MM.1S (cell line): ENCODE data around the gene NASP.

Source experiments
- DNase-seq: peaks from one replicate; pipeline ENCODE4 v3.0.0-alpha.2; 2015
- H2AFZ ChIP-seq: fragments of 300-600 bp; sonication (generic); 2 replicates; pipeline ENCODE4 v1.6.0; 2016; ENCODE audit warnings: antibody characterized with exemption, low read length
- H3F3A ChIP-seq: fragments of 300-600 bp; sonication (generic); 2 replicates; pipeline ENCODE4 v1.6.1; 2016; ENCODE audit warnings: mild to moderate bottlenecking, antibody characterized with exemption, low read length, moderate library complexity, mixed read lengths; ENCODE audit not compliant: insufficient read depth
- H3K27ac ChIP-seq: fragments of 300-600 bp; sonication (generic); 2 replicates; pipeline ENCODE4 v1.5.1; 2016; ENCODE audit warnings: mild to moderate bottlenecking, low read length
- H3K27me3 ChIP-seq: fragments of 300-600 bp; sonication (generic); replicated peaks from 2 replicates; pipeline ENCODE4 v1.6.0; 2016; ENCODE audit warnings: low read length; ENCODE audit not compliant: insufficient read depth
- H3K36me3 ChIP-seq: fragments of 300-600 bp; sonication (generic); replicated peaks from 2 replicates; pipeline ENCODE4 v1.6.1; 2016; ENCODE audit warnings: mild to moderate bottlenecking, low read length, mixed read lengths; ENCODE audit not compliant: insufficient read depth
- H3K4me1 ChIP-seq: fragments of 300-600 bp; sonication (generic); 2 replicates; pipeline ENCODE4 v1.6.1; 2016; ENCODE audit warnings: low read length, mixed read lengths
- H3K4me2 ChIP-seq: fragments of 300-600 bp; sonication (generic); 2 replicates; pipeline ENCODE4 v1.6.0; 2016; ENCODE audit warnings: low read depth, low read length
- H3K4me3 ChIP-seq: fragments of 300-600 bp; sonication (generic); 2 replicates; pipeline ENCODE4 v1.5.1; 2016; ENCODE audit warnings: low read length, mixed read lengths
- H3K79me2 ChIP-seq: fragments of 300-600 bp; sonication (generic); 2 replicates; pipeline ENCODE4 v1.6.1; 2016; ENCODE audit warnings: mixed run types, low read length, mixed read lengths
- H3K9ac ChIP-seq: fragments of 300-600 bp; sonication (generic); 2 replicates; pipeline ENCODE4 v1.6.1; 2016; ENCODE audit warnings: low read length, mixed read lengths
- H3K9me2 ChIP-seq: fragments of 300-600 bp; sonication (generic); replicated peaks from 2 replicates; pipeline ENCODE4 v1.6.1; 2016; ENCODE audit warnings: mild to moderate bottlenecking, low read length, mixed read lengths; ENCODE audit not compliant: insufficient read depth
- H3K9me3 ChIP-seq: fragments of 300-600 bp; sonication (generic); replicated peaks from 2 replicates; pipeline ENCODE4 v1.6.1; 2016; ENCODE audit warnings: mild to moderate bottlenecking, low read length, mixed read lengths; ENCODE audit not compliant: insufficient read depth
- H4K20me1 ChIP-seq: fragments of 300-600 bp; sonication (generic); 2 replicates; pipeline ENCODE4 v1.6.1; 2016; ENCODE audit warnings: mild to moderate bottlenecking, low read length, moderate library complexity, mixed read lengths; ENCODE audit not compliant: insufficient read depth
- EZH2 ChIP-seq: fragments of 300-600 bp; sonication (generic); optimal IDR thresholded peaks from 2 replicates; pipeline ENCODE3; 2017; ENCODE audit warnings: low read depth, mild to moderate bottlenecking, antibody characterized with exemption, low read length, mixed read lengths
- EZH2phosphoT487 ChIP-seq: fragments of 300-600 bp; sonication (generic); IDR thresholded peaks from 2 replicates; pipeline ENCODE4 v1.6.1; 2018; ENCODE audit warnings: antibody characterized with exemption, low read length
- TF ChIP-seq, protein P1 (sequence below): fragments of 300-600 bp; sonication (generic); IDR thresholded peaks from 2 replicates; pipeline ENCODE4 v1.5.1; 2016; ENCODE audit warnings: antibody characterized with exemption, low read length, mixed read lengths

Gene NASP

DNA sequence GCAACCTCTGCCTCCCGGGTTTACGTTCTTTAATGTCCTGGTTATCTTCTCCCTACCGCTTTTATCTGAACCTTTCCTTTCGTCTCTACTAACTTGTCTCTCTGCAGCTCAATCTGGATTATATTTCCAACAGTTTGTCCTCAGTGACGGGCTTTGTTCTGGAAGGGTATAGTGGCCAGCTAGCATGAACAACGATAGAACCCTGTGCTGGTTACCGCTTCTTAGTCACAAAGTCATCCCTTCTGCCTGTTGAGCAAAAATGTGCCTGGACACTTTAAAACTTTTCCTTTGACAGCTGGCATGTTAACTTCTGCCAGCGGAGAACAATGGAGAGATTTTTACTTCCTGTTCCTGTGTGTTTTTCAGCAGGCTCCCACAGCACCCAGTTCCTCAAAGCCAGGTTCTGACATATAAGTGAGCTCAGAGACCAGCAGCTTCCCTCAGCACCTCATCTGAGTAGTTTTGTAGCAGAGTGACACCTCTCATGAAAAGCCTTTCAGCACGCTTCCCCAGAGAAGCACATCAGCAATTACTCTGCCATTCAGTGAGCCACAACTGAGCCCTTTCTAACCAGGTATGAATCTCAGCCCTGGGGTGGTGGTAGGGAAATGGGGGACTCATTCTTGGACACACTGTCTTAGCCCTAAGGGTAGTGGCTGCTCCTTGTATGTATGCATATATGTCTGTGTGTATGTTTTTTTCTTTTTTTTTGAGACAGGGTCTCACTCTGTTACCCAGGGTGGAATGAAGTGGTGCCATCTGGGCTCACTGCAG, 63.6 kb downstream of the NASP start:
- TF ChIP-seq EZH2 = no peak
- TF ChIP-seq EZH2phosphoT487 = no peak
- TF ChIP-seq, protein P1, sequence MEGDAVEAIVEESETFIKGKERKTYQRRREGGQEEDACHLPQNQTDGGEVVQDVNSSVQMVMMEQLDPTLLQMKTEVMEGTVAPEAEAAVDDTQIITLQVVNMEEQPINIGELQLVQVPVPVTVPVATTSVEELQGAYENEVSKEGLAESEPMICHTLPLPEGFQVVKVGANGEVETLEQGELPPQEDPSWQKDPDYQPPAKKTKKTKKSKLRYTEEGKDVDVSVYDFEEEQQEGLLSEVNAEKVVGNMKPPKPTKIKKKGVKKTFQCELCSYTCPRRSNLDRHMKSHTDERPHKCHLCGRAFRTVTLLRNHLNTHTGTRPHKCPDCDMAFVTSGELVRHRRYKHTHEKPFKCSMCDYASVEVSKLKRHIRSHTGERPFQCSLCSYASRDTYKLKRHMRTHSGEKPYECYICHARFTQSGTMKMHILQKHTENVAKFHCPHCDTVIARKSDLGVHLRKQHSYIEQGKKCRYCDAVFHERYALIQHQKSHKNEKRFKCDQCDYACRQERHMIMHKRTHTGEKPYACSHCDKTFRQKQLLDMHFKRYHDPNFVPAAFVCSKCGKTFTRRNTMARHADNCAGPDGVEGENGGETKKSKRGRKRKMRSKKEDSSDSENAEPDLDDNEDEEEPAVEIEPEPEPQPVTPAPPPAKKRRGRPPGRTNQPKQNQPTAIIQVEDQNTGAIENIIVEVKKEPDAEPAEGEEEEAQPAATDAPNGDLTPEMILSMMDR = no peak
- Histone ChIP-seq H3K36me3 (peaks cover 3% of the 10 kb centered on the region; the same call in 1 of the 2 replicates), H2AFZ (no peak overlapping the region), H3K9me3 (no peaks in the 10 kb centered on the region), H3K27ac (no peak overlapping the region), H3K4me2 (no peak overlapping the region), H3K4me1 (peaks cover 8% of the 10 kb centered on the region; the same call in 1 of the 2 replicates), H3K9ac (no peak overlapping the region), H3K79me2 (peaks cover 34% of the 10 kb centered on the region), H4K20me1 (no peaks in the 10 kb centered on the region), H3F3A (0 out of 2 replicates have a peak, but pooled peaks cover 4% of the 10 kb centered on the region), H3K4me3 (no peak overlapping the region), H3K9me2 (no peaks in the 10 kb centered on the region), H3K27me3 (no peaks in the 10 kb centered on the region)
- no peak for DNase-seq

DNA sequence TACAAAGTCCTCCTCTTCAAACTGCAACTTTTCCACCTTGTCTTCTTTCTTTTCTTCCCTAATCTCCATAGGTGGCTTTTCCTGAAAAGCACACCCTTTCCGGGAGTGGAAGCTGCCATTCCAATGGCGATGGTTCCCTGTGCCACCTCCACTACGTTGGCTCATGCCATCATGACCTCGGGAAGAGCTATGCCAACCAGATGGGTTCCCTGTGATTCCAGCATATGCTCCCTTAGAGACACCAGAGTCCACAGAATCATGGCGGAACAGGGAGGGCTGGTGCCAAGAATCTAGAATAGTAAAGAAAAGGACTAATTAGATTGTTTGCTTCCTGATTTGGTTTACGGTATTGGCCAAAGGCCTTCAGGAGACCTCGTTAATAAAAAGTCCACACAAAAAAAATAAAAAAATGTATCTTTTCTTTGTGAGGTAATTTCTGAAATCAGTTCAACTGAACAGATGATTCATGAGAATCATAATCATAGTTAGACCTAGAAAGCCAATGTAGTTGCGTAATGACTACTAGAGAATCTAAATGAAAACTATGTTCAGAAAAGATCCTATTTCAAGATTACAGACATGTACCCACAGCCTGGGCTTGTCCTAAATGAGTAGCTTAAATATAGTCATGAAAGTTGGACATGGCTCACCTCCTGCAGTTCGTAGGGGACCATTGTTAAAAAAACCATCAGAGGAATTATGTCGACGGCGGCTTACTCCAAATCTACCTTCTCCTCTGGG, 70.9 kb downstream of the NASP start:
- H3K4me1 ChIP-seq = peaks cover 17% of the 10 kb centered on the region
- TF ChIP-seq EZH2 (no peak), EZH2phosphoT487 (no peak)
- TF ChIP-seq, protein P1 = no peak

DNA sequence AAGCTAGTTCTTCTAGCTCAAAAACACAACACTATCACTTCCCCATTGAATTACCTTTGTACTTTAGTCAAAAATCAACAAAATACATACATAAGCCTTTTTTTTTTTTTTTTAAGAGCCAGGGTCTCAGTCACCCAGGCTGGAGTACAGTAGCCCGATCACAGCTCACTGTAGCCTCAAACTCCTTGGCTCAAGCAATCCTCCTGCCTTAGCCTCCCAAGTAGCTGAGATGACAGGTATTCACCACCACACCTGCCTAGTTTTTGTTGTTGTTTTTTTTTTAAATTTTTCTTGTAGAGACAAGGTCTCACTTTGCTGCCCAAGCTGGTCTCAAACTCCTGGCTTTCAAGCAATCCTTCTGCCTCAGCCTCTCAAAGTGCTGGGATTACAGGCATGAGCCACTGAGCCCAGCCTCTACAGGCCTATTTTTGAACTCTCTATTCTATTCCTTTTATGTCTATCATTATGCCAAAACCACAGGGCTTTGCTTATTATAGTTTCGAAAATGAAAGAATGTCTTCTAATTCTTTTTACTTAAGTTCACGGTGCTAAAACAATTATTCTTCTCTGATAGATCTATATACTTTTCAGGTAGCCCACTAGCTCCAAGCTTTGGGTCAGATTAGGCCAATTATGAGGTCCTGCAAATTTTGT, 72.9 kb downstream of the NASP start:
- TF ChIP-seq, protein P1 = no peak
- TF ChIP-seq EZH2 (no peak), EZH2phosphoT487 (no peak)
- Histone ChIP-seq H3K4me1 (peaks cover 17% of the 10 kb centered on the region), H3K36me3 (peaks cover 7% of the 10 kb centered on the region; the same call in 1 of the 2 replicates), H3K4me3 (no peak overlapping the region), H3K4me2 (peak overlapping the region; percentile 52), H3K27ac (peak overlapping the region; percentile 45; the same call in 1 of the 2 replicates), H3K9ac (no peak overlapping the region), H3K79me2 (peaks cover 66% of the 10 kb centered on the region), H4K20me1 (no peaks in the 10 kb centered on the region), H3F3A (0 out of 2 replicates have a peak, but pooled peaks cover 8% of the 10 kb centered on the region), H3K27me3 (no peaks in the 10 kb centered on the region), H3K9me2 (no peaks in the 10 kb centered on the region), H3K9me3 (no peaks in the 10 kb centered on the region), H2AFZ (no peak overlapping the region)
- peak; percentile 71 for DNase-seq

More for the DNA sequence above, 70.9 kb downstream of the NASP start:
- Histone ChIP-seq H2AFZ (no peak overlapping the region), H3K79me2 (peaks cover 64% of the 10 kb centered on the region), H3K27me3 (no peaks in the 10 kb centered on the region), H3K9me3 (no peaks in the 10 kb centered on the region), H3F3A (0 out of 2 replicates have a peak, but pooled peaks cover 8% of the 10 kb centered on the region), H3K9ac (no peak overlapping the region), H3K4me2 (no peak overlapping the region), H4K20me1 (no peaks in the 10 kb centered on the region), H3K9me2 (no peaks in the 10 kb centered on the region), H3K36me3 (peaks cover 9% of the 10 kb centered on the region; the same call in 1 of the 2 replicates), H3K27ac (no peak overlapping the region), H3K4me3 (no peak overlapping the region)
- DNase-seq = no peak
